GM12878 (cell line): ENCODE data around the gene CTNNA3. TPM values are rescaled to one million over a fixed set of nuclear protein-coding genes. Genes with fewer than 3 reads are reported as not detected.

Source experiments
- ATAC-seq: fragments of 200-7000 bp; cut with Tn5 transposase; 3 replicates; pipeline ENCODE4 v1.9.1; 2020; ENCODE audit warnings: mild to moderate bottlenecking, moderate library complexity
- BruUV-seq: library from RNA; stranded (reverse); fragments of 400-500 nt; replicated peaks from 2 replicates; lab custom pipeline; 2021; lab: Mats Ljungman, UMichigan
- CTCF ChIA-PET: fragments of 300-600 bp; sonication (Branson Sonifier 250); formaldehyde crosslinking; extraction: SDS; loops from one replicate; lab custom pipeline; 2021; ENCODE audit warnings: inconsistent platforms; lab: Yijun Ruan, JAX
- POLR2A ChIA-PET: fragments of 350-600 bp; formaldehyde crosslinking; extraction: SDS; loops from one replicate; lab custom pipeline; 2021; ENCODE audit warnings: inconsistent platforms; lab: Charles Lee
- RAD21 ChIA-PET: fragments of 300-600 bp; sonication (Branson Sonifier 250); formaldehyde crosslinking; loops from one replicate; lab custom pipeline; 2023; ENCODE audit warnings: antibody characterized with exemption; ENCODE audit not compliant: unreplicated experiment; lab: Charles Lee
- SMC1A ChIA-PET: fragments of 300-600 bp; sonication (Branson Sonifier 250); formaldehyde crosslinking; loops from one replicate; lab custom pipeline; 2023; ENCODE audit not compliant: unreplicated experiment, uncharacterized antibody; lab: Charles Lee
- DNase-seq: peaks from one replicate; pipeline ENCODE4 v3.0.0-alpha.2; 2011; ENCODE audit warnings: low read depth, low spot score
- FAIRE-seq: peaks from 3 replicates; lab custom pipeline; 2011; peaks lifted over from hg19 to GRCh38; lab: Jason Lieb, UNC
- H2AFZ ChIP-seq: 2 replicates; pipeline ENCODE4 v1.6.0; 2011; ENCODE audit warnings: low read depth, low read length, control low read depth; ENCODE audit not compliant: control insufficient read depth
- H3K27ac ChIP-seq: 2 replicates; pipeline ENCODE4 v1.5.1; 2011; ENCODE audit warnings: control low read depth; ENCODE audit not compliant: control insufficient read depth, insufficient read depth
- H3K27me3 ChIP-seq, 2 experiments: replicated peaks in 1 of 2; 2 replicates each; pipeline versions ENCODE4 v1.6.0 to v1.6.1; 2011; ENCODE audit warnings: low read length in 1 of 2; ENCODE audit not compliant: control insufficient read depth in 2 of 2, insufficient read depth in 2 of 2
- H3K36me3 ChIP-seq, 2 experiments: 2 replicates each; pipeline ENCODE4 v1.5.1; 2011; ENCODE audit warnings: low read length in 1 of 2; ENCODE audit not compliant: control insufficient read depth in 2 of 2, insufficient read depth in 2 of 2
- H3K4me1 ChIP-seq: 2 replicates; pipeline ENCODE4 v1.6.1; 2011; ENCODE audit warnings: mild to moderate bottlenecking, low read length, moderate library complexity, mixed read lengths; ENCODE audit not compliant: control insufficient read depth, insufficient read depth
- H3K4me2 ChIP-seq: 2 replicates; pipeline ENCODE4 v1.6.0; 2011; ENCODE audit warnings: control low read depth; ENCODE audit not compliant: control insufficient read depth, insufficient read depth
- H3K4me3 ChIP-seq: fragments of 200-600 bp; sonication (generic); 2 replicates; pipeline ENCODE4 v1.5.1; 2016
- H3K79me2 ChIP-seq: 2 replicates; pipeline ENCODE4 v1.6.0; 2011; ENCODE audit warnings: low read length; ENCODE audit not compliant: control insufficient read depth, insufficient read depth
- H3K9ac ChIP-seq: 2 replicates; pipeline ENCODE4 v1.8.0; 2011; ENCODE audit warnings: low read length, control low read depth, mixed read lengths; ENCODE audit not compliant: control insufficient read depth, insufficient read depth
- H3K9me3 ChIP-seq: replicated peaks from 3 replicates; pipeline ENCODE4 v1.5.1; 2011; ENCODE audit warnings: mild to moderate bottlenecking, low read length; ENCODE audit not compliant: control insufficient read depth, insufficient read depth
- H4K20me1 ChIP-seq: 2 replicates; pipeline ENCODE4 v1.6.0; 2011; ENCODE audit not compliant: control insufficient read depth, insufficient read depth
- ASH2L ChIP-seq: fragments of 300-600, 200-600 bp; sonication (generic); IDR thresholded peaks from 2 replicates; pipeline ENCODE4 v1.6.1; 2017; ENCODE audit warnings: low read depth, mild to moderate bottlenecking, borderline replicate concordance
- EP300 ChIP-seq, 2 experiments: fragments of 150-350 bp in 1 of 2; IDR thresholded peaks; 2 replicates each; pipeline ENCODE4 v1.6.1; 2011 to 2012; ENCODE audit warnings: low read depth in 2 of 2, low read length in 2 of 2, borderline replicate concordance in 1 of 2, improper control_type of control experiment in 1 of 2, inconsistent platforms in 1 of 2; ENCODE audit not compliant: control insufficient read depth in 1 of 2
- HCFC1 ChIP-seq: fragments of 150-350 bp; IDR thresholded peaks from 2 replicates; pipeline ENCODE4 v1.6.1; 2014; ENCODE audit warnings: low read length
- IRF4 ChIP-seq: IDR thresholded peaks from 2 replicates; pipeline ENCODE4 v1.6.1; 2011; ENCODE audit warnings: low read depth, low read length
- LARP7 ChIP-seq: fragments of 450-650 bp; IDR thresholded peaks from 2 replicates; pipeline ENCODE4 v1.6.1; 2017; ENCODE audit warnings: mild to moderate bottlenecking
- MEF2A ChIP-seq: IDR thresholded peaks from 2 replicates; pipeline ENCODE4 v1.6.1; 2011; ENCODE audit warnings: low read depth, mild to moderate bottlenecking, low read length, moderate library complexity; ENCODE audit not compliant: insufficient read depth
- MTA2 ChIP-seq: fragments of 450-650 bp; IDR thresholded peaks from 2 replicates; pipeline ENCODE4 v1.6.1; 2016; ENCODE audit warnings: low read depth, mild to moderate bottlenecking, moderate library complexity
- PAX5 ChIP-seq: IDR thresholded peaks from 2 replicates; pipeline ENCODE4 v1.6.1; 2011; ENCODE audit warnings: low read depth, low read length, borderline replicate concordance
- POLR2A ChIP-seq: IDR thresholded peaks from 2 replicates; pipeline ENCODE4 v1.6.1; 2011; ENCODE audit warnings: low read depth, mild to moderate bottlenecking, low read length
- SMAD1 ChIP-seq: fragments of 450-650 bp; IDR thresholded peaks from 2 replicates; pipeline ENCODE4 v1.6.1; 2018; ENCODE audit warnings: mild to moderate bottlenecking, low read depth; ENCODE audit not compliant: partially characterized antibody
- SRF ChIP-seq, 2 experiments: IDR thresholded peaks; 2 replicates each; pipeline ENCODE4 v1.6.1; 2011; ENCODE audit warnings: low read depth in 2 of 2, low read length in 2 of 2, mild to moderate bottlenecking in 1 of 2, moderate library complexity in 1 of 2
- ZNF207 ChIP-seq: fragments of 450-650 bp; IDR thresholded peaks from 2 replicates; pipeline ENCODE4 v1.6.1; 2014; ENCODE audit warnings: antibody characterized with exemption, mild to moderate bottlenecking, borderline replicate concordance
- ZSCAN29 ChIP-seq: fragments of 450-650 bp; IDR thresholded peaks from 2 replicates; pipeline ENCODE4 v1.6.1; 2017; ENCODE audit warnings: mild to moderate bottlenecking, moderate library complexity
- WGBS: methylation state at CpG from one replicate; pipeline ENCODE4 v1.1.6; 2016; ENCODE audit warnings: low lambda C conversion rate; ENCODE audit not compliant: insufficient replicate concordance, insufficient coverage; ENCODE audit errors: missing lambda C conversion rate; 5-methylcytosine and 5-hydroxymethylcytosine counted together
- in situ Hi-C: fragments of 300-500 bp; cut with MboI; formaldehyde crosslinking; loops from 9 replicates; pipeline ENCODE4 v1.14.3; 2018; ENCODE audit warnings: mixed read lengths
- intact Hi-C: fragments of 100-400 bp; cut with micrococcal nuclease; formaldehyde crosslinking; loops from one replicate; pipeline ENCODE4 v1.14.2; 2022; ENCODE audit not compliant: unreplicated experiment
- polyA plus RNA-seq, 11 experiments: library from polyadenylated mRNA; depleted of rRNA in 4 of 11; unstranded in 6 of 11; stranded (reverse) in 5 of 11; fragments of >200 nt; fragmentation: Nextera tagmentation in 4 of 11; fragmentation: Illumina TruSeq in 1 of 11; extraction: Ambion mirVana in 4 of 11; extraction: Trizol in 1 of 11; gene quantifications; 1 replicate in 1 of 11; 2 replicates in 10 of 11; pipeline versions ENCODE4 v1.2.1 to v1.2.3, GENCODE V29; 2011 to 2016; ENCODE audit warnings: inconsistent platforms in 2 of 11, missing spikeins in 2 of 11, low read depth in 1 of 11
- total RNA-seq, 4 experiments: library from RNA; depleted of rRNA in 3 of 4; stranded (reverse); fragments of >200 nt in 3 of 4; fragmentation: Illumina TruSeq in 1 of 4; extraction: Trizol in 1 of 4; gene quantifications; 2 replicates each; pipeline versions ENCODE4 v1.2.1 to v1.2.3, GENCODE V29; 2013 to 2021

CTNNA3 gene
- total and polyA plus RNA-seq, 10 of the 15 experiments (the other 5 are each of a cell fraction or from before 2014, with no cell fraction given) = under 0.01 to 4.5 (median 0.22) TPM; not detected in 2

- in situ Hi-C loops (no loop called here), intact Hi-C loops (no loop called here)
- H3K9me3 ChIP-seq = no peaks in the 10 kb centered on the region
- no peak for ATAC-seq
- no peak for FAIRE-seq
- H3K27ac ChIP-seq = no peak overlapping the region
- no peak overlapping the region for H3K4me3 ChIP-seq
- H3K36me3 ChIP-seq = no peaks in the 10 kb centered on the region
- no peaks in the 10 kb centered on the region for H3K4me1 ChIP-seq
- H3K27me3 ChIP-seq = no peaks in the 10 kb centered on the region
- no peak overlapping the region for H3K4me2 ChIP-seq
- no peak overlapping the region for H2AFZ ChIP-seq
- ChIA-PET POLR2A (no interaction called here), RAD21 (no interaction called here), CTCF (no interaction called here), SMC1A (no interaction called here)
- 35% methylated on average over 2 of the region's 2 CpGs for WGBS
- H3K79me2 ChIP-seq = no peaks in the 10 kb centered on the region
- no peaks in the 10 kb centered on the region for H4K20me1 ChIP-seq
- H3K9ac ChIP-seq = no peak overlapping the region
- DNase-seq = no peak
- BruUV-seq = no TSS peak
- TF ChIP-seq HCFC1 = no peak
- TF ChIP-seq ASH2L = no peak
- no peak for TF ChIP-seq SRF (IDR thresholded peaks at IDR 0.05; ENCODE audit: low read depth in 2 of 2, low read length in 2 of 2)
- TF ChIP-seq MTA2 = no peak
- TF ChIP-seq SMAD1 = no peak
- TF ChIP-seq LARP7 = no peak
- no peak for TF ChIP-seq EP300 (IDR thresholded peaks at IDR 0.05; ENCODE audit: borderline replicate concordance in 1 of 2, control insufficient read depth in 1 of 2, low read depth in 2 of 2, low read length in 2 of 2)
- TF ChIP-seq IRF4 = no peak
- no peak for TF ChIP-seq ZSCAN29
- TF ChIP-seq POLR2A = no peak
- no peak for TF ChIP-seq MEF2A
- no peak for TF ChIP-seq ZNF207
- TF ChIP-seq PAX5 = no peak
Observed at GRCh38 chr10:66505003-66505657, 1190.9 kb downstream of the CTNNA3 start.
